ENCODE measurements around the gene EXOSC1.

GRCh38 chr10:97454330-97455036, 8.7 kb upstream of the EXOSC1 start:
- TF ChIP-seq CTCF (IDR thresholded peaks at IDR 0.05) (no peak), POLR2AphosphoS5 (IDR thresholded peaks at IDR 0.05; ENCODE audit: insufficient read depth in 1 of 2, low read depth in 1 of 2) (no peak), POLR2A (IDR thresholded peaks at IDR 0.05) (no peak)

Data from vagina (tissue), 2 donors.